Vagina (tissue), 2 donors: ENCODE measurements around the gene EMC8. TPM values are rescaled to one million over a fixed set of nuclear protein-coding genes. Genes with fewer than 3 reads are reported as not detected.

Experiments
- DNase-seq, 2 donors: peaks; one replicate each; pipeline ENCODE4 v3.0.0-alpha.2; 2017; ENCODE audit errors: extremely low spot score in 2 of 2
- H3K27ac ChIP-seq: fragments of 200-600 bp; sonication (generic); one replicate; pipeline ENCODE4 v1.5.1; 2019
- H3K27me3 ChIP-seq: fragments of 200-600 bp; sonication (generic); one replicate; pipeline ENCODE4 v1.5.1; 2019
- H3K36me3 ChIP-seq, 2 donors: fragments of 200-600 bp; sonication (generic); one replicate each; pipeline ENCODE4 v1.5.1; 2017 to 2019
- H3K4me1 ChIP-seq: fragments of 200-600 bp; sonication (generic); one replicate; pipeline ENCODE4 v1.5.1; 2019
- H3K4me3 ChIP-seq, 2 donors: fragments of 200-600 bp; sonication (generic); 1 replicate in 1 of 2; 2 replicates in 1 of 2; pipeline ENCODE4 v1.5.1; 2016 to 2019
- H3K9me3 ChIP-seq: fragments of 200-600 bp; sonication (generic); one replicate; pipeline ENCODE4 v1.5.1; 2019
- POLR2A ChIP-seq, 2 donors: fragments of 450-650 bp; IDR thresholded peaks; one replicate each; pipeline ENCODE4 v1.6.1; 2017; ENCODE audit warnings: antibody characterized with exemption in 2 of 2, mild to moderate bottlenecking in 2 of 2, moderate library complexity in 2 of 2
- POLR2AphosphoS5 ChIP-seq, 2 donors: sonication (generic); formaldehyde crosslinking; IDR thresholded peaks; one replicate each; pipeline ENCODE4 v1.9.0; 2017; ENCODE audit warnings: antibody characterized with exemption in 2 of 2, mild to moderate bottlenecking in 2 of 2, low read depth in 1 of 2; ENCODE audit not compliant: insufficient read depth in 1 of 2
- intact Hi-C: fragments of 100-400 bp; cut with DNase I; formaldehyde crosslinking; loops from one replicate; pipeline ENCODE4 v1.15.1; 2023
- total RNA-seq: library from RNA; depleted of rRNA; stranded (reverse); fragments of >200 nt; gene quantifications from one replicate; pipeline ENCODE4 v1.2.3, GENCODE V29; 2016
- TF ChIP-seq, protein P1 (sequence below), 3 experiments: fragments of 450-650 bp in 2 of 3; fragments of 200-600 bp in 1 of 3; sonication (generic) in 1 of 3; IDR thresholded peaks; one replicate each; pipeline ENCODE4 v1.5.1; 2017 to 2019; ENCODE audit warnings: antibody characterized with exemption in 3 of 3, mild to moderate bottlenecking in 2 of 3, moderate library complexity in 2 of 3

The EMC8 gene
- total RNA-seq, 1 donor from 2014 or later, result 42.0 TPM

DNA sequence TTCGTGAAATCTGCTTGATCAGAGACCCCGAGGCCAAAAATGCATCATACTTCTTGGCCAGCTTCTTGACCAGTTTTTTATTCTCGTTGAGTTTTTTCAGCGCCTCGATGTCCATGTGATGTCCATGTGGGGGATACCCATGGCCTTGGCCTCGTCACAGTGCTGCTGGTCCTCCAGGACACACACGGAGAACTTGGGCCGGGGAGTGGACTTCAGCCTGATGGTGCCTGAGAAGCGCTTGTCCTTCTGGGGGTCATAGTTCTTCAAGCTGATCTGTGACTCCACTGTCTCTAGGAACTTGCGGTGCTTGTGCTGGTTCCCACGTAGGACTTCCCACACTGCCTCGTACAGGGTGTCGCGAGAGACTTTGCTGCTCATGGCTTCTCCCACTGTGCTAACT is 16.8 kb upstream of the EMC8 start:
- intact Hi-C loops, result no loop called here
- Histone ChIP-seq H3K36me3 (no peaks in the 10 kb centered on the region), H3K27me3 (no peaks in the 10 kb centered on the region), H3K9me3 (no peaks in the 10 kb centered on the region), H3K27ac (no peak overlapping the region), H3K4me1 (no peaks in the 10 kb centered on the region), H3K4me3 (no peak overlapping the region)
- TF ChIP-seq POLR2A (IDR thresholded peaks at IDR 0.05) (no peak), POLR2AphosphoS5 (IDR thresholded peaks at IDR 0.05; ENCODE audit: insufficient read depth in 1 of 2, low read depth in 1 of 2) (no peak)
- TF ChIP-seq, protein P1, sequence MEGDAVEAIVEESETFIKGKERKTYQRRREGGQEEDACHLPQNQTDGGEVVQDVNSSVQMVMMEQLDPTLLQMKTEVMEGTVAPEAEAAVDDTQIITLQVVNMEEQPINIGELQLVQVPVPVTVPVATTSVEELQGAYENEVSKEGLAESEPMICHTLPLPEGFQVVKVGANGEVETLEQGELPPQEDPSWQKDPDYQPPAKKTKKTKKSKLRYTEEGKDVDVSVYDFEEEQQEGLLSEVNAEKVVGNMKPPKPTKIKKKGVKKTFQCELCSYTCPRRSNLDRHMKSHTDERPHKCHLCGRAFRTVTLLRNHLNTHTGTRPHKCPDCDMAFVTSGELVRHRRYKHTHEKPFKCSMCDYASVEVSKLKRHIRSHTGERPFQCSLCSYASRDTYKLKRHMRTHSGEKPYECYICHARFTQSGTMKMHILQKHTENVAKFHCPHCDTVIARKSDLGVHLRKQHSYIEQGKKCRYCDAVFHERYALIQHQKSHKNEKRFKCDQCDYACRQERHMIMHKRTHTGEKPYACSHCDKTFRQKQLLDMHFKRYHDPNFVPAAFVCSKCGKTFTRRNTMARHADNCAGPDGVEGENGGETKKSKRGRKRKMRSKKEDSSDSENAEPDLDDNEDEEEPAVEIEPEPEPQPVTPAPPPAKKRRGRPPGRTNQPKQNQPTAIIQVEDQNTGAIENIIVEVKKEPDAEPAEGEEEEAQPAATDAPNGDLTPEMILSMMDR (IDR thresholded peaks at IDR 0.05), result no peak
- DNase-seq, result no peak

DNA sequence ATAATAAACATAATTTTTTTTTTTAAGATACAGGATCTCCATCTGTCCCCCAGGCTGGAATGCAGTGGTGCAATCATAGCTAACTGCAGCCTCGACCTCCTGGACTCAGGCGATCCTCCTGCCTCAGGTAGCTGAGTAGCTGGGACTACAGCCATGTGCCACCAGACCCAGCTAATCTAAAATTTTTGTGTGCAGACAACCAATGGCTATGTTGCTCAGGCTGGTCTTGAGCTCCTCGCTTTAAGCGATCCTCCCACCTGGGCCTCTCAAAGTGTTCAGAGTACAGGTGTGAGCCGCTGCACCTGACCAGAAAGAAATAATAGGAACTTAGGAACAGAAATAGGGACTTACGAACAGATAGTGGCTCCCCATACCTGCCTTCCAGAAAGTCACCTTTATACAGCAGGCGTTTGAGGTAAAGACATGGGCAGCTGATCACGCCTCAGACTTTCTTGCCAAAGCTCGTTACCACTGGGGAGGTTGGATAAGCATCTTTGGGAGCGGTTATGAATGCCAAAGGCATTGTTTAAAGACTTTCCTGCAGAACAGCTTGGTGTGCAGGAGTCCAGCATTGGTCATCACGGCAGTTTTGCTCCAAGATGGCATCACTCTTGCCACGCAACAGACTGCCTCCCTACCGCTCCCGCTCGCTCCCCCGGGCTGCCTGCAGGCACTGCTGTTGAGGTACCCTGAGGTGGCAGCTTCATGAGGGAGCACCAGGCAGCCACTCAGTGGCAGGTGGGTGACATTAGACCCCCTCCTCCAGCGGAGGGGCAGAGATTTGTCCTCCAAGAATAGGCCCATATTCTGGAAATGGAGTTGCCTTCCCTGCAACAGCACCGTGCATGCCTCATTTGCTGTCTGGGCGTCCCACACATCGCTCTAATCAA is 13.7 kb upstream of the EMC8 start:
- no peak for TF ChIP-seq POLR2A (IDR thresholded peaks at IDR 0.05)
- TF ChIP-seq, protein P1 (IDR thresholded peaks at IDR 0.05), result no peak
- no peak for TF ChIP-seq POLR2AphosphoS5 (IDR thresholded peaks at IDR 0.05; ENCODE audit: insufficient read depth in 1 of 2, low read depth in 1 of 2)
- no peaks in the 10 kb centered on the region for H3K27me3 ChIP-seq
- no peak overlapping the region for H3K27ac ChIP-seq
- DNase-seq, result no peak
- no peak overlapping the region for H3K4me3 ChIP-seq
- H3K36me3 ChIP-seq, result no peaks in the 10 kb centered on the region
- no peaks in the 10 kb centered on the region for H3K9me3 ChIP-seq
- intact Hi-C loops, result no loop called here
- H3K4me1 ChIP-seq, result no peaks in the 10 kb centered on the region

DNA sequence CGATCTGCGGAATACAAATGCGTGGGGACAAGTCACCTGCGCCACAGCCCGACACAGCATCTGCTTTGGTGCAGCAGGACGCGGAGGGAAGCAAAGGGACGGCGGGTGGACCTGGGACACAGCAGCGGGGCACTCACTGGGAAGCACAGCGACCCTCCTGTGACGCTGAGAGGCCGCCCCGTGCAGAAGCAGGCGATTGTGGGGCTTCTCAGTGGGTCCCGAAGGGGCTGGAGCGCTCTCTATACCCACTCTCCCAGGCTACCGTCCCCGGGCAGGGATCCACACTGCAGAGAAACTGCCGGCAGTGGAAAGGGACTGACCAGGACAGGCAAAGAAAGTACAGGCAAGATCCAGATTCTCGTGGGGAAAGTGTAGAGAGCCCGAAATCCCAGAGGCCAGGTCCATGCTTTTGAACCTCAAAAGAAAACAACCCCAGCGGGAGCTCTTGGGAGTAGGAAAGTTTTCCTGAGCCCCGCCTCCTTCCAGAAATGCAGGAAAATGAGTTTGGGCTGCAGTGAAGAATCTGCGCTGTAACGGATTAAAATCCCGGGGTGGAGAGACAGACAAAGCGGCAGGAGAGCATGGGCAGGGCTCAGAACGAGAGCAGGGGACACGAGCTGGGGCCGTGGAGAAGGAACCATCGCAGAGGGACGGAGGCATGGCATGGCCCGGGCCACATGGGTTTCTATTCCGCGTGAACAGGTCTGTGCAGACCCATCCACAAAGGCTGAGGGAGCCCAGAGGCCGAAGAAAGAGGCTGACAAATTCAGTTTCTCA is 12.9 kb upstream of the EMC8 start:
- Histone ChIP-seq H3K4me1 (no peaks in the 10 kb centered on the region), H3K27ac (no peak overlapping the region), H3K9me3 (no peaks in the 10 kb centered on the region), H3K27me3 (no peaks in the 10 kb centered on the region), H3K36me3 (no peaks in the 10 kb centered on the region), H3K4me3 (no peak overlapping the region)
- intact Hi-C loops, result no loop called here
- no peak for TF ChIP-seq POLR2AphosphoS5 (IDR thresholded peaks at IDR 0.05; ENCODE audit: insufficient read depth in 1 of 2, low read depth in 1 of 2)
- TF ChIP-seq POLR2A (IDR thresholded peaks at IDR 0.05), result no peak
- TF ChIP-seq, protein P1 (IDR thresholded peaks at IDR 0.05), result no peak
- DNase-seq, result no peak

DNA sequence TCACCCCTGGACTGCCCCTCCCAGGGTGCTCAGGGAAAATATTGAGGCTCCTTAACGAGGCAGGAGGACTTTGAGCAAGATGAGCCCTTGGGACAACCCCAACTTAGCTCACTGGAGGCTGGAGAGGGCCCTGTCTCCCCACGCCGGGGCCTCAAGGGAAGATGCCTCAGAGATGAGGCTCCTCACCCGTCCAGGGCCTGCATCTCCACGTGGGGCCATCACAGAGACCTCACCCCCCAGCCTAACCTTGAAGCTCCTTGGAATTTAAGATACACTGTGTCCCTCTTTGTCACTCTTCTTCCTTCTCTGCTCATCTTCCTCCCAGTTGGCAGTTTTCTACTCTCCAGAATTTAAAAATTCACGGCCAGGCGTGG is 11.4 kb upstream of the EMC8 start:
- H3K9me3 ChIP-seq, result no peaks in the 10 kb centered on the region
- no peak for DNase-seq
- no peak overlapping the region for H3K27ac ChIP-seq
- no peaks in the 10 kb centered on the region for H3K27me3 ChIP-seq
- H3K4me1 ChIP-seq, result no peaks in the 10 kb centered on the region
- peaks cover 0 to 12% of the 10 kb centered on the region in 2 donors for H3K36me3 ChIP-seq
- TF ChIP-seq, protein P1 (IDR thresholded peaks at IDR 0.05), result no peak
- TF ChIP-seq POLR2AphosphoS5 (IDR thresholded peaks at IDR 0.05; ENCODE audit: insufficient read depth in 1 of 2, low read depth in 1 of 2), result no peak
- no peak for TF ChIP-seq POLR2A (IDR thresholded peaks at IDR 0.05)
- no peak overlapping the region for H3K4me3 ChIP-seq
- intact Hi-C loops, result no loop called here
